ENCODE data around the gene SNX27. TPM values are rescaled to one million over a fixed set of nuclear protein-coding genes. Genes with fewer than 3 reads are reported as not detected.

SNX27 gene
- total and polyA plus RNA-seq, 2 donors (not counting 3 experiments of a cell fraction or from before 2014, with no cell fraction given), result 8.1 to 24.9 TPM

DNA sequence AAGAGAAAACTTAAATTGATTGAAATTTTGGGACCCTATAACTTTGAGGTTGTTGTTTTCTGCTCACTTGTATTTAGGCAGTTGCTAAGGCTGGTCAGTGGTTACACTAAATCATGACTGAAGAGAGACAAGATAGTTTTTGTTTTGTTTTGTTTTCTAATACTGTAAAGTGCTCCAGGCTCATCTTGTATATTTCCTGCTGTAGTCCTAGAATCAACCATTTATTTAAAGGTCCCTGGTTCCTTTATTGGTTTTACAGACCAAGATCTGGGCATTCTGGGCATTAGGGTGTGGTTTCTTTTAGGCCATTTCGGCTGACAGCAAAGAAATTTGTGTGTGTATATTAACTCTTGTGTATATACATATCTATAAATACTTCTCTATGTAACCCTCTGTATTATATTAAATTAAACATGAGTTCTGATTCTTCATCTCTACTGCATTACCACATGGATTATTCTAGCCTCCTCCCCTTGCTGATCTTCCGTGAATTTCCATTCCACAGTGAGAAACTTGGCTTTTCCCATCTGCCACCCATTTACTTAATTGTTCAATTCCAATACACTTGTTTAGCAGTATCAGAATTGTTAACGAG, 15.0 kb downstream of the SNX27 start:
- BruUV-seq (replicated peaks), result no TSS peak
- Histone ChIP-seq H3K9me1 (replicated peaks; ENCODE audit: control insufficient read depth, extremely low read depth, insufficient read depth, low read length) (no peaks in the 10 kb centered on the region), H3K4me1 (ENCODE audit: control insufficient read depth, extremely low read depth, insufficient read depth, low read length) (no peaks in the 10 kb centered on the region), H3K79me2 (ENCODE audit: control insufficient read depth, insufficient read depth, low read length) (peaks cover 4% of the 10 kb centered on the region), H3K36me3 (ENCODE audit: control insufficient read depth in 2 of 2, extremely low read depth in 1 of 2, insufficient read depth in 2 of 2, low read length in 2 of 2) (no peaks in the 10 kb centered on the region), H4K20me1 (replicated peaks; ENCODE audit: control insufficient read depth, extremely low read depth, insufficient read depth, low read length) (no peaks in the 10 kb centered on the region), H3K4me3 (replicated peaks in 1 of 3; ENCODE audit: insufficient read depth in 1 of 3, low read depth in 1 of 3, low read length in 3 of 3) (no peak overlapping the region), H3K9ac (replicated peaks; ENCODE audit: extremely low read depth, insufficient read depth, low read length) (no peak overlapping the region), H3K4me2 (ENCODE audit: insufficient read depth, low read length) (no peak overlapping the region), H3K9me3 (replicated peaks; ENCODE audit: control insufficient read depth, insufficient read depth, low read length) (no peaks in the 10 kb centered on the region), H2AFZ (ENCODE audit: low read depth, low read length) (no peak overlapping the region), H3K27ac (ENCODE audit: insufficient read depth, low read depth, low read length) (no peak overlapping the region), H3K27me3 (ENCODE audit: control insufficient read depth in 2 of 2, insufficient read depth in 2 of 2, low read length in 2 of 2) (no peaks in the 10 kb centered on the region)
- CTCF ChIA-PET, result no interaction called here
- intact Hi-C loops (cut with micrococcal nuclease), result no loop called here
- POLR2A ChIA-PET, result no interaction called here
- DNase-seq (ENCODE audit: low read depth, low spot score) (no peak), FAIRE-seq (no peak)
- dilution Hi-C loops (cut with MboI; ENCODE audit: extremely low pct_ligation_motif_present, low sequenced_read_pairs), result no loop called here
- no peak for TF ChIP-seq GATA2 (IDR thresholded peaks at IDR 0.05; ENCODE audit: insufficient read depth, insufficient read length, low read depth, low read length)
- TF ChIP-seq, protein P1, sequence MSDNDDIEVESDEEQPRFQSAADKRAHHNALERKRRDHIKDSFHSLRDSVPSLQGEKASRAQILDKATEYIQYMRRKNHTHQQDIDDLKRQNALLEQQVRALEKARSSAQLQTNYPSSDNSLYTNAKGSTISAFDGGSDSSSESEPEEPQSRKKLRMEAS (IDR thresholded peaks at IDR 0.05; ENCODE audit: insufficient read depth, insufficient read length), result no peak
- TF ChIP-seq MYC (IDR thresholded peaks at IDR 0.05; ENCODE audit: low read depth, low read length), result no peak
- TF ChIP-seq POLR2A (IDR thresholded peaks at IDR 0.05; ENCODE audit: low read depth, low read length), result no peak

DNA sequence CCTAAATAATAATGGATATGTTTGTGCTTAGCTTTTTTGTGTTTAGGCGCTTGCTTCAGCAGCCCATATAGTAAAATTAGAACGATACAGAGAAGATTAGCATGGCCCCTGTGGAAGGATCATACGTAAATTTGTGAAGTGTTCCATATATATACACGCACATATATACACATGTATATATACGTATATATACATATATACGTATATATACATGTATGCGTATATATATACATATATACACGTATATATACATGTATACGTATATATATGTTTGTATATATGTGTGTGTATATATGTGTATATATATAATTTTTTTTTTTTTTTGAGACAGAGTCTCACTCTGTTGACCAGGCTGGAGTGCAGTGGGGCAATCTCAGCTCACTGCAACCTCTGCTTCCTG, 17.4 kb downstream of the SNX27 start:
- Histone ChIP-seq H3K4me3 (replicated peaks in 1 of 3; ENCODE audit: insufficient read depth in 1 of 3, low read depth in 1 of 3, low read length in 3 of 3) (no peak overlapping the region), H2AFZ (ENCODE audit: low read depth, low read length) (no peak overlapping the region), H3K4me2 (ENCODE audit: insufficient read depth, low read length) (no peak overlapping the region), H3K9me3 (replicated peaks; ENCODE audit: control insufficient read depth, insufficient read depth, low read length) (no peaks in the 10 kb centered on the region), H3K4me1 (ENCODE audit: control insufficient read depth, extremely low read depth, insufficient read depth, low read length) (no peaks in the 10 kb centered on the region), H3K9me1 (replicated peaks; ENCODE audit: control insufficient read depth, extremely low read depth, insufficient read depth, low read length) (no peaks in the 10 kb centered on the region), H3K27me3 (ENCODE audit: control insufficient read depth in 2 of 2, insufficient read depth in 2 of 2, low read length in 2 of 2) (no peaks in the 10 kb centered on the region), H4K20me1 (replicated peaks; ENCODE audit: control insufficient read depth, extremely low read depth, insufficient read depth, low read length) (no peaks in the 10 kb centered on the region), H3K36me3 (ENCODE audit: control insufficient read depth in 2 of 2, extremely low read depth in 1 of 2, insufficient read depth in 2 of 2, low read length in 2 of 2) (no peaks in the 10 kb centered on the region), H3K79me2 (ENCODE audit: control insufficient read depth, insufficient read depth, low read length) (peaks cover 3% of the 10 kb centered on the region), H3K9ac (replicated peaks; ENCODE audit: extremely low read depth, insufficient read depth, low read length) (no peak overlapping the region), H3K27ac (ENCODE audit: insufficient read depth, low read depth, low read length) (no peak overlapping the region)
- FAIRE-seq, result no peak
- DNase-seq (ENCODE audit: low read depth, low spot score), result no peak
- BruUV-seq (replicated peaks), result no TSS peak
- ChIA-PET CTCF (interaction anchor here (1.1 to 1.5 kb wide), 3 partner anchors 8 to 10 kb away, joined by 4 to 8 read pairs (median 6); no protein-coding TSS in a partner anchor), POLR2A (no interaction called here)
- dilution Hi-C loops (cut with MboI; ENCODE audit: extremely low pct_ligation_motif_present, low sequenced_read_pairs), result no loop called here
- TF ChIP-seq EZH2 (IDR thresholded peaks at IDR 0.05; ENCODE audit: borderline replicate concordance, low read depth, low read length, severe bottlenecking) (no peak), GATA2 (IDR thresholded peaks at IDR 0.05; ENCODE audit: insufficient read depth, insufficient read length, low read depth, low read length) (no peak), MYC (IDR thresholded peaks at IDR 0.05; ENCODE audit: low read depth, low read length) (no peak), POLR2AphosphoS5 (IDR thresholded peaks at IDR 0.05; ENCODE audit: insufficient read depth, low read depth, low read length) (no peak), FOS (IDR thresholded peaks at IDR 0.05; ENCODE audit: borderline replicate concordance, insufficient read depth, low read length) (no peak), POLR2A (IDR thresholded peaks at IDR 0.05; ENCODE audit: low read depth, low read length) (no peak), JUN (IDR thresholded peaks at IDR 0.05; ENCODE audit: borderline replicate concordance, insufficient read depth, insufficient read length, low read depth) (no peak)
- TF ChIP-seq, protein P1 (IDR thresholded peaks at IDR 0.05; ENCODE audit: insufficient read depth, insufficient read length), result no peak
- TF ChIP-seq, protein P2, sequence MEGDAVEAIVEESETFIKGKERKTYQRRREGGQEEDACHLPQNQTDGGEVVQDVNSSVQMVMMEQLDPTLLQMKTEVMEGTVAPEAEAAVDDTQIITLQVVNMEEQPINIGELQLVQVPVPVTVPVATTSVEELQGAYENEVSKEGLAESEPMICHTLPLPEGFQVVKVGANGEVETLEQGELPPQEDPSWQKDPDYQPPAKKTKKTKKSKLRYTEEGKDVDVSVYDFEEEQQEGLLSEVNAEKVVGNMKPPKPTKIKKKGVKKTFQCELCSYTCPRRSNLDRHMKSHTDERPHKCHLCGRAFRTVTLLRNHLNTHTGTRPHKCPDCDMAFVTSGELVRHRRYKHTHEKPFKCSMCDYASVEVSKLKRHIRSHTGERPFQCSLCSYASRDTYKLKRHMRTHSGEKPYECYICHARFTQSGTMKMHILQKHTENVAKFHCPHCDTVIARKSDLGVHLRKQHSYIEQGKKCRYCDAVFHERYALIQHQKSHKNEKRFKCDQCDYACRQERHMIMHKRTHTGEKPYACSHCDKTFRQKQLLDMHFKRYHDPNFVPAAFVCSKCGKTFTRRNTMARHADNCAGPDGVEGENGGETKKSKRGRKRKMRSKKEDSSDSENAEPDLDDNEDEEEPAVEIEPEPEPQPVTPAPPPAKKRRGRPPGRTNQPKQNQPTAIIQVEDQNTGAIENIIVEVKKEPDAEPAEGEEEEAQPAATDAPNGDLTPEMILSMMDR (IDR thresholded peaks at IDR 0.05; ENCODE audit: extremely low read depth in 1 of 2, insufficient read depth in 1 of 2, low read depth in 1 of 2, low read length in 2 of 2), result no peak
- intact Hi-C loops (cut with micrococcal nuclease), result no loop called here

Measured in endothelial cell of umbilical vein (primary cell).